Measurements from ENCODE around the gene ADM.

The ADM gene

GRCh38 chr11:10291801-10292638 is 12.9 kb upstream of the ADM start:
- peaks cover 35% of the 10 kb centered on the region for H3K4me1 ChIP-seq (ENCODE audit: control insufficient read depth, insufficient read depth, low read length)
- no peak overlapping the region for H3K9ac ChIP-seq (ENCODE audit: low read depth, low read length)
- H3K4me3 ChIP-seq (ENCODE audit: low read depth, low read length): no peak overlapping the region
- peaks cover 6% of the 10 kb centered on the region; the same call in 1 of the 2 replicates for H3K27me3 ChIP-seq (ENCODE audit: control insufficient read depth, insufficient read depth, low read length)
- no peak overlapping the region for H3K27ac ChIP-seq (ENCODE audit: low read depth, low read length)
- no peaks in the 10 kb centered on the region for H3K9me3 ChIP-seq (ENCODE audit: control insufficient read depth, insufficient read depth, low read length)
- no peaks in the 10 kb centered on the region for H3K36me3 ChIP-seq (ENCODE audit: control insufficient read depth, insufficient read depth, low read length)

GRCh38 chr11:10293423-10294289 is 11.2 kb upstream of the ADM start, which contains the start of gene SBF2:
SBF2 (minus strand) TSS chr11:10294219; CDS start chr11:10294069, 150 bp downstream.
- H3K36me3 ChIP-seq (ENCODE audit: control insufficient read depth, insufficient read depth, low read length): no peaks in the 10 kb centered on the region
- H3K9ac ChIP-seq (ENCODE audit: low read depth, low read length): peak within 1 kb of the TSS; percentile 57
- H3K27ac ChIP-seq (ENCODE audit: low read depth, low read length): peak within 1 kb of the TSS; percentile 94
- peaks cover 35% of the 10 kb centered on the region for H3K4me1 ChIP-seq (ENCODE audit: control insufficient read depth, insufficient read depth, low read length)
- H3K9me3 ChIP-seq (ENCODE audit: control insufficient read depth, insufficient read depth, low read length): no peaks in the 10 kb centered on the region
- H3K27me3 ChIP-seq (ENCODE audit: control insufficient read depth, insufficient read depth, low read length): peaks cover 6% of the 10 kb centered on the region; the same call in 1 of the 2 replicates
- H3K4me3 ChIP-seq (ENCODE audit: low read depth, low read length): peak within 1 kb of the TSS; percentile 87

- Histone ChIP-seq H3K4me3 (ENCODE audit: low read depth, low read length) (peak overlapping the region; percentile 87), H3K9me3 (ENCODE audit: control insufficient read depth, insufficient read depth, low read length) (no peaks in the 10 kb centered on the region), H3K27me3 (ENCODE audit: control insufficient read depth, insufficient read depth, low read length) (peaks cover 6% of the 10 kb centered on the region; the same call in 1 of the 2 replicates), H3K4me1 (ENCODE audit: control insufficient read depth, insufficient read depth, low read length) (peaks cover 35% of the 10 kb centered on the region), H3K27ac (ENCODE audit: low read depth, low read length) (peak overlapping the region; percentile 94), H3K9ac (ENCODE audit: low read depth, low read length) (peak overlapping the region; percentile 57), H3K36me3 (ENCODE audit: control insufficient read depth, insufficient read depth, low read length) (0 out of 2 replicates have a peak, but pooled peaks cover 2% of the 10 kb centered on the region)
These were observed 10.5 kb upstream of the ADM start for GRCh38 chr11:10294290-10294953.

GRCh38 chr11:10295064-10295901 is 9.6 kb upstream of the ADM start:
- peak overlapping the region; percentile 94 for H3K27ac ChIP-seq (ENCODE audit: low read depth, low read length)
- H3K4me1 ChIP-seq (ENCODE audit: control insufficient read depth, insufficient read depth, low read length): peaks cover 27% of the 10 kb centered on the region
- H3K36me3 ChIP-seq (ENCODE audit: control insufficient read depth, insufficient read depth, low read length): 0 out of 2 replicates have a peak, but pooled peaks cover 5% of the 10 kb centered on the region
- H3K27me3 ChIP-seq (ENCODE audit: control insufficient read depth, insufficient read depth, low read length): peaks cover 6% of the 10 kb centered on the region; the same call in 1 of the 2 replicates
- H3K4me3 ChIP-seq (ENCODE audit: low read depth, low read length): peak overlapping the region; percentile 87
- H3K9ac ChIP-seq (ENCODE audit: low read depth, low read length): peak overlapping the region; percentile 57
- H3K9me3 ChIP-seq (ENCODE audit: control insufficient read depth, insufficient read depth, low read length): no peaks in the 10 kb centered on the region

- H3K9ac ChIP-seq (ENCODE audit: low read depth, low read length): no peak overlapping the region
- H3K27me3 ChIP-seq (ENCODE audit: control insufficient read depth, insufficient read depth, low read length): peaks cover 33% of the 10 kb centered on the region
These were observed 6.5 kb upstream of the ADM start for GRCh38 chr11:10298342-10298741.

GRCh38 chr11:10301656-10302358 is 3.1 kb upstream of the ADM start:
- H3K27me3 ChIP-seq (ENCODE audit: control insufficient read depth, insufficient read depth, low read length): peaks cover 53% of the 10 kb centered on the region
- no peak overlapping the region for H3K9ac ChIP-seq (ENCODE audit: low read depth, low read length)
- H3K4me3 ChIP-seq (ENCODE audit: low read depth, low read length): peak overlapping the region; percentile 80
- H3K4me1 ChIP-seq (ENCODE audit: control insufficient read depth, insufficient read depth, low read length): peaks cover 11% of the 10 kb centered on the region
- no peaks in the 10 kb centered on the region for H3K9me3 ChIP-seq (ENCODE audit: control insufficient read depth, insufficient read depth, low read length)
- peaks cover 13% of the 10 kb centered on the region; the same call in 1 of the 2 replicates for H3K36me3 ChIP-seq (ENCODE audit: control insufficient read depth, insufficient read depth, low read length)
- H3K27ac ChIP-seq (ENCODE audit: low read depth, low read length): no peak overlapping the region

More at GRCh38 chr11:10298342-10298741, 6.5 kb upstream of the ADM start:
- no peaks in the 10 kb centered on the region for H3K9me3 ChIP-seq (ENCODE audit: control insufficient read depth, insufficient read depth, low read length)
- H3K4me1 ChIP-seq (ENCODE audit: control insufficient read depth, insufficient read depth, low read length): peaks cover 22% of the 10 kb centered on the region
- H3K36me3 ChIP-seq (ENCODE audit: control insufficient read depth, insufficient read depth, low read length): 0 out of 2 replicates have a peak, but pooled peaks cover 5% of the 10 kb centered on the region
- no peak overlapping the region for H3K4me3 ChIP-seq (ENCODE audit: low read depth, low read length)
- H3K27ac ChIP-seq (ENCODE audit: low read depth, low read length): no peak overlapping the region

- Histone ChIP-seq H3K27ac (ENCODE audit: low read depth, low read length) (peak overlapping the region; percentile 92), H3K36me3 (ENCODE audit: control insufficient read depth, insufficient read depth, low read length) (peaks cover 16% of the 10 kb centered on the region; the same call in 1 of the 2 replicates), H3K9me3 (ENCODE audit: control insufficient read depth, insufficient read depth, low read length) (no peaks in the 10 kb centered on the region), H3K27me3 (ENCODE audit: control insufficient read depth, insufficient read depth, low read length) (peaks cover 58% of the 10 kb centered on the region), H3K4me1 (ENCODE audit: control insufficient read depth, insufficient read depth, low read length) (peaks cover 11% of the 10 kb centered on the region), H3K9ac (ENCODE audit: low read depth, low read length) (peak overlapping the region; percentile 65), H3K4me3 (ENCODE audit: low read depth, low read length) (peak overlapping the region; percentile 80)
These were observed 2.5 kb upstream of the ADM start for GRCh38 chr11:10302359-10302743.

- H3K9me3 ChIP-seq (ENCODE audit: control insufficient read depth, insufficient read depth, low read length): no peaks in the 10 kb centered on the region
- H3K4me3 ChIP-seq (ENCODE audit: low read depth, low read length): peak overlapping the region; percentile 80
- peaks cover 58% of the 10 kb centered on the region for H3K27me3 ChIP-seq (ENCODE audit: control insufficient read depth, insufficient read depth, low read length)
- peak overlapping the region; percentile 92 for H3K27ac ChIP-seq (ENCODE audit: low read depth, low read length)
- peak overlapping the region; percentile 65 for H3K9ac ChIP-seq (ENCODE audit: low read depth, low read length)
- H3K4me1 ChIP-seq (ENCODE audit: control insufficient read depth, insufficient read depth, low read length): peaks cover 11% of the 10 kb centered on the region
- H3K36me3 ChIP-seq (ENCODE audit: control insufficient read depth, insufficient read depth, low read length): peaks cover 16% of the 10 kb centered on the region; the same call in 1 of the 2 replicates
These were observed 1.9 kb upstream of the ADM start for GRCh38 chr11:10302744-10303557.

Measured in HUES48 (cell line).